Mucosa of rectum (tissue), 2 donors: ENCODE results near the gene HACD2.

ENCODE experiments used
- H3K27ac ChIP-seq, 2 donors: one replicate each; pipeline ENCODE4 v1.7.0; 2013; ENCODE audit warnings: inconsistent platforms in 2 of 2, low read depth in 2 of 2, low read length in 2 of 2
- H3K27me3 ChIP-seq, 2 donors: one replicate each; pipeline ENCODE4 v1.7.0; 2013; ENCODE audit warnings: low read length in 2 of 2; ENCODE audit not compliant: control insufficient read depth in 2 of 2, insufficient read depth in 2 of 2
- H3K36me3 ChIP-seq, 2 donors: one replicate each; pipeline ENCODE4 v1.7.0; 2013; ENCODE audit warnings: low read length in 2 of 2; ENCODE audit not compliant: control insufficient read depth in 2 of 2, insufficient read depth in 2 of 2
- H3K4me1 ChIP-seq, 2 donors: one replicate each; pipeline ENCODE4 v1.7.0; 2013; ENCODE audit warnings: low read length in 2 of 2, mild to moderate bottlenecking in 1 of 2; ENCODE audit not compliant: control insufficient read depth in 2 of 2, insufficient read depth in 2 of 2
- H3K4me3 ChIP-seq, 2 donors: one replicate each; pipeline ENCODE4 v1.7.0; 2013; ENCODE audit warnings: low read length in 2 of 2
- H3K9ac ChIP-seq, 2 donors: one replicate each; pipeline ENCODE4 v1.7.0; 2013; ENCODE audit warnings: low read length in 2 of 2, low read depth in 1 of 2, mild to moderate bottlenecking in 1 of 2
- H3K9me3 ChIP-seq, 2 donors: one replicate each; pipeline ENCODE4 v1.7.0; 2013; ENCODE audit warnings: low read length in 2 of 2; ENCODE audit not compliant: control insufficient read depth in 2 of 2
- donor health status: healthy.
- donor health status: Normal muscosa, but diverticular disease.

Gene HACD2

DNA sequence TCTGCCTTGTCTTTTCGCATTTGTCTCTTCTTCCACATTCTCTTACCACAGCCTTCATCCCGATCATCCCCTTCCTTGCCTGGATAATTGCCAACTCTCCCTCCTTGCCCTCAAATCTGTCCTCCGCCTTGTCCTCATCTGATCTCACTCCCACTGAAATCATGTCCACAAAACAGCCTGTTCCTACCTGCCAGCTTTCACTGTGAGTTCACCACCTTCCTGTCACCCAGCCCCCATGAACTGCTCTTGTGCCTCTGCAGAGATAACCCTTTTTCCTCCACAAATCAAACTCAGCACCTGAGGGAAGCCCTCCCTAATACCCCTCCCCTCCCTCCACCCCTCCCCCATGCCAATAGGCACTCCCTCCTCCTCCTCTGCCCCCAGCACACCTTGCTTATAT lies 131.2 kb downstream of the HACD2 start:
- H3K36me3 ChIP-seq, result no peaks in the 10 kb centered on the region
- peaks cover under 1 to 2% of the 10 kb centered on the region in 2 donors for H3K4me1 ChIP-seq
- no peak overlapping the region for H3K9ac ChIP-seq
- H3K9me3 ChIP-seq, result no peaks in the 10 kb centered on the region
- no peak overlapping the region for H3K4me3 ChIP-seq
- no peak overlapping the region for H3K27ac ChIP-seq
- peaks cover 17 to 18% of the 10 kb centered on the region in 2 donors for H3K27me3 ChIP-seq

DNA sequence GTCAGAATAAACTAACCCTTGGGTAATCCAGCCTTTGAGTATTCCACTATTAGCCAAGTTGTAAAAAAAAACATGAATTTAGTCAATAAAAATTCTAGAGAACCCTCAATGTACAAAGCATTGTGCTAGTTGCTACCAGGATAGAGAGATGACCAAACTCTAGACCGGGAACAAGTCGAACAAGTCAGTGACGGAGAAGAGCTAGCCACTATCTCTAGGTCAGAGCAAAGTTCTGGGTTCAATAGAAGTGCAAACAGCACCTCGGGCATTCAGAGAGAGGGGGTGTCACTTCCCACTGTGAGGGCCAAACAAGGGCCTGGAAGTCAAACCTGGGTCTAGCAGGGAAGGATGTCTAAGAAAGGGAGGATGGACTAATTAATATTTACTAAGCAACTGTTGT lies 133.7 kb downstream of the HACD2 start:
- Histone ChIP-seq H3K36me3 (no peaks in the 10 kb centered on the region), H3K27me3 (peaks cover 21% of the 10 kb centered on the region in 2 donors), H3K4me3 (no peak overlapping the region), H3K4me1 (peaks cover 6 to 7% of the 10 kb centered on the region in 2 donors), H3K27ac (no peak overlapping the region), H3K9ac (no peak overlapping the region), H3K9me3 (no peaks in the 10 kb centered on the region)

- H3K4me3 ChIP-seq, result peak overlapping the region; percentile 38 to 56
- peaks cover 6 to 7% of the 10 kb centered on the region in 2 donors for H3K4me1 ChIP-seq
- peaks cover 21% of the 10 kb centered on the region in 2 donors for H3K27me3 ChIP-seq
- peak overlapping the region in 1 of 2 donors; percentile 23 for H3K27ac ChIP-seq
- no peaks in the 10 kb centered on the region for H3K36me3 ChIP-seq
- no peaks in the 10 kb centered on the region for H3K9me3 ChIP-seq
- no peak overlapping the region for H3K9ac ChIP-seq
These were observed 134.8 kb downstream of the HACD2 start for GRCh38 chr3:123449997-123450604.

DNA sequence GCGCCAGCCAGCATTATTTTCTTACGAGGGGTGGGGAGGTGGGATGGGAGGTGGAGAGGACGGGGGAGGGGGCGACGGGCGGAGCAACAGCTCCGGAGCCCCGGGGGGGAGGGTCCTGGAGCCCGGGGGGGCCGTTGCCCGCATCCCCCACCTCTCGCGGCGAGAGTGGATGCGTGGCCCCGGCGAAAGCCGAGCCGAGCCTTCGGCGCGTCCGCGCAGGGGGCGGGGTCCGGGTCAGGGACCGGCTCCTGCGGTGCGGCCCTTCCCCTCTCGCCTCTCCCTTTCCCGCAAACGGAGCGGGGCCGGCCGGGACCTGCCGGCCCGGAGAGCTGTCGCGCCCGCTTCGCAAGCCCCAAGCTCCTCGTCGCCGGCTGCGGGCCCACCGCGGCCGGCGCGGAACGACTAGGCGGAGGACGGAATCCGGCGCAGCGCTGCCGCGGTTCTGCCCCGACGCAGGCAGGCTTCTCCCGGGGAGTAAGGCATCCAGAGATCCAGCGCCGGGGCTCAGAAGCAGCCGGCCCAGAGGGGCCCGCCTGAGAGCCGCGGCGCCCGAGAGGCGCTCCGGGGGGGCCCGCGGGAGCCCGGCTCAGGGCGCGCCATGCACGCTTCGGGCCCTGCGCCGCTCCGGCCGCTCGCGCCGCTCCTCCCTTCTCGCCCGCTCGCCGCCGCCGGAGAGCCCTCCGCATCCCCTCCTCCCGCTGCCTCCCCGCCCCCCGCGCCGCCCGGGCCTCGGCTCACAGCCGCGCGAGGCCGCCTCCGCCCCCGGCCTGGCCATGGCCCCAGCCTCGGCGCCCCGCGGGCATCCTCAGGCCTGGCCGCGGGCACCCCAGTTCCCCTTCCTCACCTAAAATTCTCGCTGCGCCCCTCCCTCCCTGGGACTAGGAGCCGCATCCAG lies 135.5 kb downstream of the HACD2 start:
- Histone ChIP-seq H3K36me3 (no peaks in the 10 kb centered on the region), H3K9me3 (no peaks in the 10 kb centered on the region), H3K4me1 (peaks cover 6 to 7% of the 10 kb centered on the region in 2 donors), H3K27ac (peak overlapping the region in 1 of 2 donors; percentile 56), H3K9ac (peak overlapping the region; percentile 24 to 54), H3K27me3 (peaks cover 18 to 21% of the 10 kb centered on the region in 2 donors), H3K4me3 (peak overlapping the region; percentile 38 to 57)

GRCh38 chr3:123448536-123449101 lies 136.2 kb downstream of the HACD2 start, which contains the start of gene ADCY5:
Gene ADCY5, minus strand, starts transcription at chr3:123449090. Its CDS starts 545 bp downstream, at chr3:123448545.
- Histone ChIP-seq H3K9ac (peak within 1 kb of the TSS; percentile 24 to 54), H3K27ac (peak within 1 kb of the TSS; percentile 56 to 67), H3K36me3 (no peaks in the 10 kb centered on the region), H3K4me3 (peak within 1 kb of the TSS; percentile 38 to 64), H3K27me3 (peaks cover 18 to 20% of the 10 kb centered on the region in 2 donors), H3K4me1 (peaks cover 6 to 7% of the 10 kb centered on the region in 2 donors), H3K9me3 (no peaks in the 10 kb centered on the region)

DNA sequence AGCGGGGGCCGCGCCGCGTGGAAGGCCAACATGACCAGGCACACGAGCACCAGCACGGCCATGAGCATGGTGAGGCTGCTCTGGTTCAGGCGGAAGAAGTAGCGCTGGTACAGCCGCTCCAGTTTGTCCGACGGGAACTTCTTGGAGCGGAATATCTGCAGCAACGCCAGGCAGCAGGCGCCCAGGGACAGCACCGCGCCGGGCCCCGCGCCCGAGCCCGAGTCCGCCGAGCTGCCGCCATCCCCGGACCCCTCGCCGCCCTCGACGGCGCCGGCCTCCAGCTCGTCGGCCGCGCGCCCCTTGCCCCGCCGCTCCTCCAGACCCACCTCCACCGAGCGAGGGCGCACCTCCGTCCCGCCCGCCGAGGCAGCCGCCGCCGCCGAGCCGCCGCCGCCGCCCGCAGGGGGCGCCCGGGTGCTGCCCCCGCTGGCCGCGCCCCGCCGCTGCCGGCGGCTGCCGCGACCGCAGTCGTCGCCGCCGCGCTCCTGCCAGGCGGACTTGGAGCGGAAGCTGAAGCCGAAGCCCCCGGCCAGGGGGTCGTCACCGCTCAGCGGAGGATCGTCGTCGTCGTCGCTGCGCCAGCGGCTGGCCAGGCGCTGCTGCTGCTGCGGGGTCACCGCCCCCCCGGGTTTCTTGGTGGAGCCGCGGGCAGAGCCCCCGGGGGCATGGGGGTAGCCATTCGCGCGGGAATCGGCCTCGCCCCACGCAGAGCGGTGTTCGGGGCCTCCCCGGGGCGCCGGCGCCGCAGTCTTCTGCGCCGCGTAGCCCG lies 136.9 kb downstream of the HACD2 start:
- Histone ChIP-seq H3K9ac (peak overlapping the region in 1 of 2 donors; percentile 54), H3K4me1 (peaks cover 6 to 7% of the 10 kb centered on the region in 2 donors)

GRCh38 chr3:123447416-123447748 lies 137.5 kb downstream of the HACD2 start:
- peak overlapping the region; percentile 37 to 61 for H3K4me3 ChIP-seq
- peak overlapping the region in 1 of 2 donors; percentile 48 for H3K9ac ChIP-seq
- no peaks in the 10 kb centered on the region for H3K9me3 ChIP-seq
- H3K4me1 ChIP-seq, result peaks cover 6 to 7% of the 10 kb centered on the region in 2 donors
- H3K27ac ChIP-seq, result peak overlapping the region; percentile 9 to 52
- peaks cover 17 to 18% of the 10 kb centered on the region in 2 donors for H3K27me3 ChIP-seq
- no peaks in the 10 kb centered on the region for H3K36me3 ChIP-seq

More for the DNA sequence above, 136.9 kb downstream of the HACD2 start:
- H3K36me3 ChIP-seq, result no peaks in the 10 kb centered on the region
- H3K27me3 ChIP-seq, result peaks cover 17 to 18% of the 10 kb centered on the region in 2 donors
- peak overlapping the region; percentile 38 to 64 for H3K4me3 ChIP-seq
- H3K27ac ChIP-seq, result peak overlapping the region; percentile 56 to 67
- H3K9me3 ChIP-seq, result no peaks in the 10 kb centered on the region

DNA sequence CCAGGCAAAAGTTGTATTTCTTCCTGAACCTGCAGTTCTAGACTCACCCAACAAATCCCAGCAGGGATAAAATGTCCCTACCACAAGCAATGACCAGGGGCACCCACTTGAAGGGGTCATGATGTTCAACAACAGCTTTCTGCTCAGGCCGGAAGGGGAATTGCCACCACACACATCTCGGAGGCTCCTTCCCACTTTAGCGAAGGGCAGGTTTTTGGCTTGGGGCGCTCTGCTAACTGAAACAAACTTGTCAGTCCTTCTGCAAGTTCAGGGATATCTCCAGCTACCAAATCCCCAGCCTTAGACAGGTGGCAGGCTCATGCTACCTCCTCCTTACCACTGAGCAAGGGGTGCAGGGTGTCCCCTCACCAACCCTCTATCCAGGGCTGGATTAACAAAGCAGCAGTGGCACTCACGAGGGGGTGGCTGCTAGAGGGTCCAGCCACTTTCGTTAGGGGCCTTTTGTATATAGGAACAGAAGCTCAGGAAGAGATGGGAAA lies 138.2 kb downstream of the HACD2 start:
- H3K27me3 ChIP-seq, result peaks cover 17 to 18% of the 10 kb centered on the region in 2 donors
- H3K4me3 ChIP-seq, result peak overlapping the region; percentile 29 to 61
- peak overlapping the region; percentile 9 to 52 for H3K27ac ChIP-seq
- H3K9ac ChIP-seq, result peak overlapping the region; percentile 8 to 31
- H3K36me3 ChIP-seq, result no peaks in the 10 kb centered on the region
- peaks cover 6 to 7% of the 10 kb centered on the region in 2 donors for H3K4me1 ChIP-seq
- no peaks in the 10 kb centered on the region for H3K9me3 ChIP-seq

- H3K4me3 ChIP-seq, result peak overlapping the region; percentile 17 to 61
- peaks cover 15 to 17% of the 10 kb centered on the region in 2 donors for H3K27me3 ChIP-seq
- peaks cover 6 to 7% of the 10 kb centered on the region in 2 donors for H3K4me1 ChIP-seq
- peak overlapping the region in 1 of 2 donors; percentile 52 for H3K27ac ChIP-seq
- H3K9me3 ChIP-seq, result no peaks in the 10 kb centered on the region
- H3K36me3 ChIP-seq, result no peaks in the 10 kb centered on the region
- H3K9ac ChIP-seq, result peak overlapping the region in 1 of 2 donors; percentile 12
These were observed 138.6 kb downstream of the HACD2 start for GRCh38 chr3:123446210-123446609.
